ENCODE results near the gene EVI5L. TPM values are rescaled to one million over a fixed set of nuclear protein-coding genes. Genes with fewer than 3 reads are reported as not detected.
A peak's percentile ranks its signal among the peaks of the same experiment; 100 is the strongest.

EVI5L gene
- total and polyA plus RNA-seq, 2 of the 13 experiments (the other 11 are each of a cell fraction or from before 2014, with no cell fraction given), result 1.7 to 2.4 TPM

GRCh38 chr19:7833225-7834099 lies 3.4 kb downstream of the EVI5L start (continued):
- TF ChIP-seq ZNF275 (CRISPR knock-in tag; IDR thresholded peaks at IDR 0.05; ENCODE audit: borderline replicate concordance), result no peak
- no peak for TF ChIP-seq CERS6 (CRISPR knock-in tag; IDR thresholded peaks at IDR 0.05)
- TF ChIP-seq NCOA5 (CRISPR knock-in tag; IDR thresholded peaks at IDR 0.05), result no peak
- no peak; the same call in 1 of the 2 replicates for TF ChIP-seq NFKB2 (CRISPR knock-in tag; IDR thresholded peaks at IDR 0.05; ENCODE audit: borderline replicate concordance)
- TF ChIP-seq GATAD2A (CRISPR knock-in tag; IDR thresholded peaks at IDR 0.05), result peak; percentile 51
- no peak for TF ChIP-seq MIXL1 (CRISPR knock-in tag; IDR thresholded peaks at IDR 0.05)
- TF ChIP-seq ZNF260 (CRISPR knock-in tag; IDR thresholded peaks at IDR 0.05; ENCODE audit: borderline replicate concordance, low read depth), result no peak
- TF ChIP-seq RFXANK (CRISPR knock-in tag; IDR thresholded peaks at IDR 0.05), result no peak
- no peak for TF ChIP-seq EZH2 (conservative IDR thresholded peaks at IDR 0.05; ENCODE audit: low read depth, low read length)
- TF ChIP-seq ZNF772 (CRISPR knock-in tag; IDR thresholded peaks at IDR 0.05), result no peak
- no peak for TF ChIP-seq ZBTB46 (CRISPR knock-in tag; IDR thresholded peaks at IDR 0.05; ENCODE audit: borderline replicate concordance)
- TF ChIP-seq THAP11 (CRISPR knock-in tag; IDR thresholded peaks at IDR 0.05), result 0 out of 2 replicates have a peak, but pooled peaks have one; percentile 13
- TF ChIP-seq ZNF180 (CRISPR knock-in tag; IDR thresholded peaks at IDR 0.05; ENCODE audit: borderline replicate concordance, low read depth), result no peak
- TF ChIP-seq ZNF839 (CRISPR knock-in tag; IDR thresholded peaks at IDR 0.05; ENCODE audit: borderline replicate concordance), result no peak
- no peak for TF ChIP-seq STAT6 (CRISPR knock-in tag; IDR thresholded peaks at IDR 0.05; ENCODE audit: borderline replicate concordance)
- no peak for TF ChIP-seq ATM (IDR thresholded peaks at IDR 0.05; ENCODE audit: borderline replicate concordance)
- no peak for TF ChIP-seq KLF6 (CRISPR knock-in tag; IDR thresholded peaks at IDR 0.05)
- no peak for TF ChIP-seq ZSCAN22 (CRISPR knock-in tag; IDR thresholded peaks at IDR 0.05)
- TF ChIP-seq MTA3 (CRISPR knock-in tag; IDR thresholded peaks at IDR 0.05), result no peak
- no peak for TF ChIP-seq ARNT (IDR thresholded peaks at IDR 0.05)
- no peak for TF ChIP-seq MEIS1 (CRISPR knock-in tag; IDR thresholded peaks at IDR 0.05; ENCODE audit: borderline replicate concordance)
- TF ChIP-seq ZNF792 (CRISPR knock-in tag; IDR thresholded peaks at IDR 0.05), result no peak
